DOHH2 (cell line): ENCODE data around the gene SYT13.

Source experiments
- EZH2phosphoT487 ChIP-seq: fragments of 200-600 bp; sonication (generic); IDR thresholded peaks from 2 replicates; pipeline ENCODE4 v1.6.1; 2017; ENCODE audit warnings: borderline replicate concordance, mild to moderate bottlenecking, antibody characterized with exemption, low read length, moderate library complexity, mixed read lengths
- TF ChIP-seq, protein P1 (sequence below): fragments of 200-600 bp; sonication (generic); IDR thresholded peaks from one replicate; pipeline ENCODE4 v1.5.1; 2014; ENCODE audit warnings: antibody characterized with exemption, mild to moderate bottlenecking, low read depth, low read length; ENCODE audit not compliant: poor library complexity, severe bottlenecking

- TF ChIP-seq, protein P1, sequence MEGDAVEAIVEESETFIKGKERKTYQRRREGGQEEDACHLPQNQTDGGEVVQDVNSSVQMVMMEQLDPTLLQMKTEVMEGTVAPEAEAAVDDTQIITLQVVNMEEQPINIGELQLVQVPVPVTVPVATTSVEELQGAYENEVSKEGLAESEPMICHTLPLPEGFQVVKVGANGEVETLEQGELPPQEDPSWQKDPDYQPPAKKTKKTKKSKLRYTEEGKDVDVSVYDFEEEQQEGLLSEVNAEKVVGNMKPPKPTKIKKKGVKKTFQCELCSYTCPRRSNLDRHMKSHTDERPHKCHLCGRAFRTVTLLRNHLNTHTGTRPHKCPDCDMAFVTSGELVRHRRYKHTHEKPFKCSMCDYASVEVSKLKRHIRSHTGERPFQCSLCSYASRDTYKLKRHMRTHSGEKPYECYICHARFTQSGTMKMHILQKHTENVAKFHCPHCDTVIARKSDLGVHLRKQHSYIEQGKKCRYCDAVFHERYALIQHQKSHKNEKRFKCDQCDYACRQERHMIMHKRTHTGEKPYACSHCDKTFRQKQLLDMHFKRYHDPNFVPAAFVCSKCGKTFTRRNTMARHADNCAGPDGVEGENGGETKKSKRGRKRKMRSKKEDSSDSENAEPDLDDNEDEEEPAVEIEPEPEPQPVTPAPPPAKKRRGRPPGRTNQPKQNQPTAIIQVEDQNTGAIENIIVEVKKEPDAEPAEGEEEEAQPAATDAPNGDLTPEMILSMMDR, result no peak
- TF ChIP-seq EZH2phosphoT487, result no peak
Measured at GRCh38 chr11:45205978-45206377, 80.2 kb downstream of the SYT13 start.
